Naive thymus-derived CD8-positive, alpha-beta T cell (primary cell): ENCODE results near the gene MECR. TPM values are rescaled to one million over a fixed set of nuclear protein-coding genes. Genes with fewer than 3 reads are reported as not detected.

Experiments used
- ATAC-seq, 2 donors: fragments of 150-1000 bp; cut with Tn5 transposase in 1 of 2; sonication (Bioruptor Pico), chemical (Tn5 transposase) in 1 of 2; 1 replicate in 1 of 2; 2 replicates in 1 of 2; pipeline ENCODE4 v1.10.0; 2021; ENCODE audit warnings: mild to moderate bottlenecking in 2 of 2, moderate library complexity in 2 of 2
- POLR2A ChIA-PET: fragments of 350-600 bp; sonication (Branson Sonifier 250); formaldehyde crosslinking; loops from one replicate; lab custom pipeline; 2021; ENCODE audit warnings: antibody characterized with exemption; lab: Charles Lee
- DNase-seq, 10 donors: peaks; one replicate each; pipeline versions ENCODE4 v3.0.0 to v3.0.0-alpha.2; 2020 to 2022
- H3K27ac Mint-ChIP-seq, 10 donors: one replicate each; pipeline ENCODE4 v1.8.0; 2020 to 2022; ENCODE audit warnings: mild to moderate bottlenecking in 10 of 10, mixed read lengths in 10 of 10, moderate library complexity in 4 of 10, inconsistent platforms in 1 of 10
- H3K27me3 Mint-ChIP-seq, 5 donors: one replicate each; pipeline ENCODE4 v1.8.0; 2021 to 2022; ENCODE audit warnings: mixed read lengths in 5 of 5
- H3K36me3 Mint-ChIP-seq, 3 donors: one replicate each; pipeline ENCODE4 v1.8.0; 2020 to 2022; ENCODE audit warnings: mixed read lengths in 3 of 3, mild to moderate bottlenecking in 2 of 3, inconsistent platforms in 1 of 3
- H3K4me1 Mint-ChIP-seq, 4 donors: one replicate each; pipeline ENCODE4 v1.8.0; 2021 to 2022; ENCODE audit warnings: mixed read lengths in 4 of 4
- H3K4me3 Mint-ChIP-seq, 10 donors: one replicate each; pipeline ENCODE4 v1.8.0; 2020 to 2022; ENCODE audit warnings: mild to moderate bottlenecking in 10 of 10, mixed read lengths in 10 of 10, moderate library complexity in 6 of 10, inconsistent platforms in 1 of 10
- H3K9me3 Mint-ChIP-seq, 9 donors: one replicate each; pipeline ENCODE4 v1.8.0; 2020 to 2022; ENCODE audit warnings: mixed read lengths in 9 of 9, mild to moderate bottlenecking in 3 of 9, inconsistent platforms in 1 of 9, moderate library complexity in 1 of 9
- polyA plus RNA-seq, 3 donors: library from polyadenylated mRNA; unstranded; fragments of 300-500 nt; fragmentation: Illumina TruSeq; gene quantifications; one replicate each; pipeline ENCODE4 v1.2.3, GENCODE V29; 2021
- total RNA-seq, 8 experiments: library from RNA in 2 of 8; stranded (reverse) in 2 of 8; gene quantifications; one replicate each; pipeline ENCODE4 v1.2.3 and lab custom pipeline; 2021 to 2026

Gene MECR, protein sequence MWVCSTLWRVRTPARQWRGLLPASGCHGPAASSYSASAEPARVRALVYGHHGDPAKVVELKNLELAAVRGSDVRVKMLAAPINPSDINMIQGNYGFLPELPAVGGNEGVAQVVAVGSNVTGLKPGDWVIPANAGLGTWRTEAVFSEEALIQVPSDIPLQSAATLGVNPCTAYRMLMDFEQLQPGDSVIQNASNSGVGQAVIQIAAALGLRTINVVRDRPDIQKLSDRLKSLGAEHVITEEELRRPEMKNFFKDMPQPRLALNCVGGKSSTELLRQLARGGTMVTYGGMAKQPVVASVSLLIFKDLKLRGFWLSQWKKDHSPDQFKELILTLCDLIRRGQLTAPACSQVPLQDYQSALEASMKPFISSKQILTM
- total RNA-seq (10 to 100 TPM; 23.3 to 25.8 TPM), polyA plus RNA-seq (10 to 100 TPM; 17.9 to 24.1 (median 20.4) TPM), total RNA-seq (lab: John Stamatoyannopoulos, UW) (8.4 to 21.3 (median 11.1) reads per million in 6 experiments)

DNA sequence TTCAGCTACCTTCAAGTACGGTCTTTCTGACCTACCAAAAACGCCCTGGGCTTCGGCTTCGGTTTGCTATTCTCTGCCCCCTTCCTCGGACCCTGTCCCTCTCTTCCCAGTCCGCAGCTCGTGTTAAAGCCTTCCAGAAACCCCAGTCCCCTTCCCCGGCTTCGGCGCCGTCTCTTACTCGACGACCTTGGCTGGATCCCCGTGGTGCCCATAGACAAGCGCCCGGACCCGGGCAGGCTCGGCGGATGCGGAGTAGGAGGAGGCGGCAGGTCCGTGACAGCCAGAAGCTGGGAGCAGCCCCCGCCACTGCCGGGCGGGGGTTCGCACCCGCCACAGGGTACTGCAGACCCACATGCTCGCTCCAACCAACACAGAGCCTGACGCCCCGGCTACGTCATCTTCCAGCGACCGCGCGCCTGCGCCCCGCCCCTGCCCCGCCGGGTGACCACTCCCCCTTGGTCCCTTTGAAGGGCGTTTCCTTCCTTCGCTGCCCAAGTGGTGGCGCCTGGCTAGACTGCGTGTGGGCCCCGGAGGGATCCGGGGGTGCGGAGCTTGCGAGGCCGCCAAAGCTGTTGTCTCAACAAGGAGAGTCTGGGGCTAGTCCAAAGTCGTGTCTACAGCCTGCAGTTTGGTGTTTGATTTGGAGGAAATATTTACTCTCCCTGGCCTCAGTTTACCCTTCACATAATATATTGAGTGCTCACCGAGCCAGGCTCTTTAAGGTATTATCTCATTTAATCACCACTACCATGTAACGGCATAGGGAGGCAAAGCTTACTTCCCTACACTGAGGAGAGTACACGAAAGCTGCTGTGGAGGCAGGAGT lies at the start of gene MECR:
TSS of gene MECR (minus strand) at position 382 of the 826 bp plus-strand sequence. CDS start at position 354, 28 bp downstream.
- Mint-ChIP-seq H3K36me3 (no peaks in the 10 kb centered on the region), H3K27ac (peak within 1 kb of the TSS; percentile 84 to 98 (median 96)), H3K9me3 (no peaks in the 10 kb centered on the region), H3K4me1 (peaks cover 11 to 26% (median 21%) of the 10 kb centered on the region in 4 donors), H3K27me3 (peaks cover 0 to 8% (median 6%) of the 10 kb centered on the region in 5 donors), H3K4me3 (peak within 1 kb of the TSS; percentile 91 to 99 (median 93))
- POLR2A ChIA-PET = interaction anchor here (1.3 to 2.5 kb wide), 2 partner anchors 49 to 1150 kb away, joined by 3 to 10 read pairs; partner anchors contain the start of gene SRSF4
- ATAC-seq (peak; percentile 94 to 96), DNase-seq (peak; percentile 89 to 98 (median 95))

DNA sequence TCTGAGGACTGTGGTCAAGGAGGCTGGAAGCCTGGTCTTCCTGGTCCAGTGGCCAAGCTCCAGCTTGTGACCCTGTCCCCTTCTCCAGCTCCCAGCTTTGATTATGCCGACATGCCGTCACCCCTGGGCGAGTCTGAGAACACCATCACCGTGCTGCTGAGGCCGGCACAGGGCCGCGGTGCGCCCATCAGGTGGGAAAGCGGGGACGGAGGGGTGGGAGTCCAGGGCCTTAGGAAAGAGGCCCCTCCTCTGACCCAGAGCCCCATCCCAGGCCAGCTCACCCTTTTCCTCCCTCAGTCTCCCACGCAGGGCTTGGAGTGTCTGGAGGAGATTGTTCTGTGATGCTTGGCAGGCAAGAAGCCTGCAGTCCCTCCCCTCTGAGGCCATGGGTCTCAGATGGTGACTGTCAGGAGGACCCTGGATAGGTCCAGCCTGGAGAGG lies 49.2 kb upstream of the MECR start:
- H3K4me3 Mint-ChIP-seq = no peak overlapping the region
- POLR2A ChIA-PET = no interaction called here
- H3K27ac Mint-ChIP-seq = no peak overlapping the region
- no peak for DNase-seq
- H3K27me3 Mint-ChIP-seq = peaks cover 3 to 11% (median 4%) of the 10 kb centered on the region in 5 donors
- H3K4me1 Mint-ChIP-seq = peaks cover 4 to 8% (median 5%) of the 10 kb centered on the region in 4 donors
- ATAC-seq = no peak
- peaks cover 0 to 3% (median 0%) of the 10 kb centered on the region in 9 donors for H3K9me3 Mint-ChIP-seq
- no peaks in the 10 kb centered on the region for H3K36me3 Mint-ChIP-seq

GRCh38 chr1:29279406-29279805 lies 48.7 kb upstream of the MECR start:
- no peak overlapping the region for H3K27ac Mint-ChIP-seq
- H3K27me3 Mint-ChIP-seq = peaks cover 3 to 11% (median 4%) of the 10 kb centered on the region in 5 donors
- POLR2A ChIA-PET = no interaction called here
- peaks cover 0 to 3% (median 0%) of the 10 kb centered on the region in 9 donors for H3K9me3 Mint-ChIP-seq
- no peak overlapping the region for H3K4me3 Mint-ChIP-seq
- DNase-seq = no peak
- no peaks in the 10 kb centered on the region for H3K36me3 Mint-ChIP-seq
- no peak for ATAC-seq
- H3K4me1 Mint-ChIP-seq = peaks cover 4 to 8% (median 5%) of the 10 kb centered on the region in 4 donors

- no peak for DNase-seq
- Mint-ChIP-seq H3K27ac (no peak overlapping the region), H3K27me3 (peaks cover under 1 to 8% (median 3%) of the 10 kb centered on the region in 5 donors), H3K36me3 (no peaks in the 10 kb centered on the region), H3K9me3 (peaks cover 0 to 3% (median 0%) of the 10 kb centered on the region in 9 donors), H3K4me1 (peaks cover 0 to under 1% (median 0%) of the 10 kb centered on the region in 4 donors), H3K4me3 (no peak overlapping the region)
- POLR2A ChIA-PET = no interaction called here
- no peak for ATAC-seq
Measured at GRCh38 chr1:29278124-29278523, 47.4 kb upstream of the MECR start.

GRCh38 chr1:29275435-29275834 lies 44.7 kb upstream of the MECR start:
- Mint-ChIP-seq H3K27ac (no peak overlapping the region), H3K4me1 (no peaks in the 10 kb centered on the region), H3K4me3 (no peak overlapping the region), H3K27me3 (peaks cover 11 to 27% (median 12%) of the 10 kb centered on the region in 5 donors), H3K9me3 (peaks cover 0 to 3% (median 0%) of the 10 kb centered on the region in 9 donors), H3K36me3 (no peaks in the 10 kb centered on the region)
- POLR2A ChIA-PET = no interaction called here
- no peak for DNase-seq
- no peak for ATAC-seq

- ATAC-seq = no peak
- no peaks in the 10 kb centered on the region for H3K36me3 Mint-ChIP-seq
- no peak for DNase-seq
- H3K9me3 Mint-ChIP-seq = peaks cover 0 to 3% (median 0%) of the 10 kb centered on the region in 9 donors
- no peaks in the 10 kb centered on the region for H3K4me1 Mint-ChIP-seq
- no peak overlapping the region for H3K4me3 Mint-ChIP-seq
- H3K27ac Mint-ChIP-seq = no peak overlapping the region
- peaks cover 25 to 53% (median 35%) of the 10 kb centered on the region in 5 donors for H3K27me3 Mint-ChIP-seq
- POLR2A ChIA-PET = no interaction called here
Measured at GRCh38 chr1:29272147-29272907, 41.6 kb upstream of the MECR start.

- DNase-seq = no peak
- Mint-ChIP-seq H3K4me1 (no peaks in the 10 kb centered on the region), H3K9me3 (peaks cover 0 to 1% (median 0%) of the 10 kb centered on the region in 9 donors), H3K27ac (no peak overlapping the region), H3K4me3 (no peak overlapping the region), H3K36me3 (no peaks in the 10 kb centered on the region), H3K27me3 (peaks cover 25 to 59% (median 41%) of the 10 kb centered on the region in 5 donors)
- POLR2A ChIA-PET = no interaction called here
- no peak for ATAC-seq
Measured at GRCh38 chr1:29271724-29272123, 41.0 kb upstream of the MECR start.

DNA sequence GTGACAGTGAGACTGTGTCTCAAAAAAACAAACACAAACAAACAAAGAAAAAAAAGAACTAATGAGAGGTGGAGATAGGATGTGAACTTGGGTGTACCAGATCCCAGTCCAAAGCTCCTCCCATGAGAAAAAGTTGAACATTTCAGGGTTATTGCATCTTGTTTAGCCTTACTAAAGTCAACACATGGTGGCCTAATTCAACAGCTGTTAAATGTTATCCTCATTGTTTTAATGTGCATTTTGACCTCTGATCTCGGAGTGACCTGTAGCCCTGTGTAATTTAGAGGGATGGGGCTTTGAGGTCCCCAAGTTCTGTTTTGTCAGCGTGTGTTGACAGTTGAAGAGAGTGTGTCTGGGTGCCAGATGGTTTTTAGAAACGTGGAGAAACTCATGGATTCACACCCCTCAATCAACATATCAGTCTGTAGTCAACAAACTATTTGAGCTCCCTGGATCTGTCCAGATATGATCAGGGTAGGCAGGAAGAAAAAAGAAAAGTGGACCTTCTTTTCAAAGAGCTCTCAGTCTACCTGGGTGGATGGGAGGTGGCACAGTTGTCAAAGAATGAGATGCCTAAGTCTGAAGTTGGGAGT lies 40.3 kb upstream of the MECR start:
- DNase-seq (no peak), ATAC-seq (no peak)
- H3K9me3 Mint-ChIP-seq = no peaks in the 10 kb centered on the region
- H3K27me3 Mint-ChIP-seq = peaks cover 30 to 66% (median 47%) of the 10 kb centered on the region in 5 donors
- POLR2A ChIA-PET = no interaction called here
- no peaks in the 10 kb centered on the region for H3K36me3 Mint-ChIP-seq
- no peak overlapping the region for H3K4me3 Mint-ChIP-seq
- no peak overlapping the region for H3K27ac Mint-ChIP-seq
- H3K4me1 Mint-ChIP-seq = no peaks in the 10 kb centered on the region

- H3K9me3 Mint-ChIP-seq = peaks cover 0 to 4% (median 0%) of the 10 kb centered on the region in 9 donors
- no peaks in the 10 kb centered on the region for H3K4me1 Mint-ChIP-seq
- POLR2A ChIA-PET = no interaction called here
- DNase-seq (no peak), ATAC-seq (no peak)
- H3K36me3 Mint-ChIP-seq = no peaks in the 10 kb centered on the region
- H3K27ac Mint-ChIP-seq = no peak overlapping the region
- H3K27me3 Mint-ChIP-seq = peaks cover 32 to 76% (median 50%) of the 10 kb centered on the region in 5 donors
- no peak overlapping the region for H3K4me3 Mint-ChIP-seq
Measured at GRCh38 chr1:29269382-29269781, 38.6 kb upstream of the MECR start.

DNA sequence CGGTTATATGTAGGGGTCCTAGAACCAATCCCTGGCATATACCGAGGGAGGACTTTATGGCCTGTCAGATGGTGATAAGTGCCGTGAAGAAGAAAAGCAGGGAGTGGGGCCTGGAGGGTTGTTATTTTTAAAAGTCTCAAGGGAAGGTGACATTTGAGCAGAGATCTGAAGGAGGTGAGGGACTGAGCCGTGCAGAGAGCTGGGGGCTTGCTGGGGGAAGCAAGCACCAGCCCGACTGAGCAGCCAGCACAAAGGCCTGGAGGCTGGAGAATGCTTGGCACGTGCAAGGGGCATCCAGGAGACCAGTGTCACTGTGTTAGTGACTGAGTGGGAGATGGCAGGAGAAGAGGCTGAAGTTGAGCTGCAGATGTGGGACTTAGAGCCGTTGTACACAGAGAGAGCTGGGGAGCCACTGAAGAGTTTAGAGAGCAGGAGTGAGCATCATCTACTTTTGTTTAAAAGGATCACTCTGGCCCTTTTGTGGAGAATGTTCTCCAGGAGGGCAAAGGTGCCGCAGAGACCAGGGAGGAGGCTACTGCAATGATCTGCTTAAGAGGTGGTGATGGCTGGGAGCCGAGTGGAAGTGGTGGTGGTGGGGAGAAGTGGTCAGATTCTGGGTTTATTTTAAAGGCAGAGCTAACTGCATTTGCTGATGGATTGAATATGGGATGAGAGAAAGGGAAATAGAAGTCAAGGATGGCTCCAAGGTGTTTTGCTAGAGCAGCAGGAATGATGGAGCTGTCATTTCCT lies 36.8 kb upstream of the MECR start:
- H3K4me1 Mint-ChIP-seq = no peaks in the 10 kb centered on the region
- DNase-seq = peak in 1 of 10 donors; percentile 9
- no peak overlapping the region for H3K4me3 Mint-ChIP-seq
- peaks cover 0 to 9% (median 0%) of the 10 kb centered on the region in 9 donors for H3K9me3 Mint-ChIP-seq
- ATAC-seq = no peak
- no peaks in the 10 kb centered on the region for H3K36me3 Mint-ChIP-seq
- no peak overlapping the region for H3K27ac Mint-ChIP-seq
- POLR2A ChIA-PET = no interaction called here
- peaks cover 34 to 70% (median 55%) of the 10 kb centered on the region in 5 donors for H3K27me3 Mint-ChIP-seq

- DNase-seq (peak in 1 of 10 donors; percentile 4), ATAC-seq (no peak)
- H3K36me3 Mint-ChIP-seq = no peaks in the 10 kb centered on the region
- peaks cover 0 to 9% (median 0%) of the 10 kb centered on the region in 9 donors for H3K9me3 Mint-ChIP-seq
- no peak overlapping the region for H3K27ac Mint-ChIP-seq
- no peaks in the 10 kb centered on the region for H3K4me1 Mint-ChIP-seq
- POLR2A ChIA-PET = no interaction called here
- no peak overlapping the region for H3K4me3 Mint-ChIP-seq
- H3K27me3 Mint-ChIP-seq = peaks cover 34 to 70% (median 54%) of the 10 kb centered on the region in 5 donors
Measured at GRCh38 chr1:29266912-29267311, 36.2 kb upstream of the MECR start.
